Esophagus squamous epithelium (tissue), 5 donors: Measurements from ENCODE around the gene CXCL17. TPM values are rescaled to one million over a fixed set of nuclear protein-coding genes. Genes with fewer than 3 reads are reported as not detected.

Experiments used
- DNase-seq: peaks from one replicate; lab custom pipeline; 2025; lab: John Stamatoyannopoulos, UW
- H3K27ac ChIP-seq, 4 donors: fragments of 200-600 bp; sonication (generic); one replicate each; pipeline ENCODE4 v1.5.1; 2016 to 2019; ENCODE audit warnings: mild to moderate bottlenecking in 1 of 4
- H3K27me3 ChIP-seq, 4 donors: fragments of 200-600 bp; sonication (generic); 1 replicate in 3 of 4; 2 replicates in 1 of 4; pipeline versions ENCODE4 v1.5.1 to v1.6.0; 2017 to 2021; ENCODE audit warnings: antibody characterized with exemption in 1 of 4
- H3K36me3 ChIP-seq, 3 donors: fragments of 200-600 bp; sonication (generic); one replicate each; pipeline ENCODE4 v1.5.1; 2016 to 2019
- H3K4me1 ChIP-seq, 3 donors: fragments of 200-600 bp; sonication (generic); one replicate each; pipeline ENCODE4 v1.5.1; 2017 to 2019
- H3K4me3 ChIP-seq, 4 donors: fragments of 200-600 bp; sonication (generic); 1 replicate in 3 of 4; 2 replicates in 1 of 4; pipeline ENCODE4 v1.5.1; 2016 to 2019; ENCODE audit warnings: mild to moderate bottlenecking in 2 of 4, moderate library complexity in 1 of 4
- H3K9me3 ChIP-seq, 3 donors: fragments of 200-600 bp; sonication (generic); one replicate each; pipeline ENCODE4 v1.5.1; 2016 to 2019
- CTCF ChIP-seq, 6 experiments: fragments of 450-650 bp in 4 of 6; fragments of 200-600 bp in 2 of 6; sonication (generic) in 2 of 6; IDR thresholded peaks; one replicate each; pipeline ENCODE4 v1.5.1; 2016 to 2019; ENCODE audit warnings: antibody characterized with exemption in 6 of 6, mild to moderate bottlenecking in 4 of 6, moderate library complexity in 4 of 6
- POLR2A ChIP-seq, 4 donors: fragments of 450-650 bp; IDR thresholded peaks; one replicate each; pipeline ENCODE4 v1.6.1; 2017; ENCODE audit warnings: antibody characterized with exemption in 4 of 4, mild to moderate bottlenecking in 4 of 4, moderate library complexity in 3 of 4
- WGBS, 2 donors: methylation state at CpG; one replicate each; pipeline ENCODE4 v1.1.5; 2018; 5-methylcytosine and 5-hydroxymethylcytosine counted together
- intact Hi-C: fragments of 100-400 bp; cut with DNase I; formaldehyde crosslinking; loops from one replicate; pipeline ENCODE4 v1.15.0; 2022
- total RNA-seq, 4 donors: library from RNA; depleted of rRNA; stranded (reverse); fragments of >200 nt; gene quantifications; one replicate each; pipeline ENCODE4 v1.1.0, GENCODE V29; 2016
- donor health status: DM: yes; HTN: yes; CAD: no.

CXCL17 gene
- total RNA-seq, 4 donors from 2014 or later: 19.3 to 97.7 (median 33.8) TPM

GRCh38 chr19:42420055-42420544, 22.6 kb downstream of the CXCL17 start:
- whole genome bisulfite sequencing, 2 donors: 21 to 23% methylated on average over 5 to 10 of the region's 10 CpGs
- Histone ChIP-seq H3K27ac (peak overlapping the region; percentile 76 to 85 (median 78)), H3K36me3 (peaks cover 0 to 5% (median 0%) of the 10 kb centered on the region in 3 donors), H3K4me1 (peaks cover 35 to 56% (median 48%) of the 10 kb centered on the region in 3 donors), H3K9me3 (no peaks in the 10 kb centered on the region), H3K27me3 (peaks cover 0 to 11% (median 0%) of the 10 kb centered on the region in 4 donors), H3K4me3 (no peak overlapping the region)
- DNase-seq: no peak
- intact Hi-C loops: no loop called here
- TF ChIP-seq CTCF (IDR thresholded peaks at IDR 0.05) (peak; percentile 46 to 86 (median 70)), POLR2A (IDR thresholded peaks at IDR 0.05) (no peak)

GRCh38 chr19:42419309-42419708, 23.4 kb downstream of the CXCL17 start:
- Histone ChIP-seq H3K36me3 (peaks cover 0 to 13% (median 0%) of the 10 kb centered on the region in 3 donors), H3K27me3 (peaks cover 0 to 6% (median 0%) of the 10 kb centered on the region in 4 donors), H3K4me3 (no peak overlapping the region), H3K4me1 (peaks cover 35 to 54% (median 46%) of the 10 kb centered on the region in 3 donors), H3K9me3 (no peaks in the 10 kb centered on the region), H3K27ac (peak overlapping the region in 3 of 4 donors; percentile 7 to 78 (median 78))
- DNase-seq: no peak
- intact Hi-C loops: no loop called here
- WGBS, 2 donors: 38 to 41% methylated on average over 4 of the region's 6 CpGs
- TF ChIP-seq POLR2A (IDR thresholded peaks at IDR 0.05) (no peak), CTCF (IDR thresholded peaks at IDR 0.05) (no peak)

- H3K36me3 ChIP-seq: peaks cover 0 to 43% (median 0%) of the 10 kb centered on the region in 3 donors
- no peak overlapping the region for H3K4me3 ChIP-seq
- peaks cover 0 to 25% (median 6%) of the 10 kb centered on the region in 3 donors for H3K4me1 ChIP-seq
- H3K27ac ChIP-seq: no peak overlapping the region
- intact Hi-C loops: no loop called here
- 62% methylated on average over 3 of the region's 4 CpGs; no CpG with 5 or more reads in 1 of the 2 donors for WGBS, 2 donors
- TF ChIP-seq POLR2A (IDR thresholded peaks at IDR 0.05): no peak
- no peak for TF ChIP-seq CTCF (IDR thresholded peaks at IDR 0.05)
- H3K9me3 ChIP-seq: no peaks in the 10 kb centered on the region
- no peak for DNase-seq
- no peaks in the 10 kb centered on the region for H3K27me3 ChIP-seq
These were observed 30.1 kb downstream of the CXCL17 start for GRCh38 chr19:42412661-42413076.

- intact Hi-C loops: no loop called here
- peaks cover 0 to 25% (median 6%) of the 10 kb centered on the region in 3 donors for H3K4me1 ChIP-seq
- H3K27ac ChIP-seq: no peak overlapping the region
- H3K9me3 ChIP-seq: no peaks in the 10 kb centered on the region
- no peak overlapping the region for H3K4me3 ChIP-seq
- DNase-seq: no peak
- peaks cover 0 to 48% (median 0%) of the 10 kb centered on the region in 3 donors for H3K36me3 ChIP-seq
- 57% methylated on average over 6 of the region's 7 CpGs; no CpG with 5 or more reads in 1 of the 2 donors for WGBS, 2 donors
- TF ChIP-seq POLR2A (IDR thresholded peaks at IDR 0.05) (no peak), CTCF (IDR thresholded peaks at IDR 0.05) (no peak)
- no peaks in the 10 kb centered on the region for H3K27me3 ChIP-seq
These were observed 30.5 kb downstream of the CXCL17 start for GRCh38 chr19:42412227-42412626.

GRCh38 chr19:42411581-42412178, 31.1 kb downstream of the CXCL17 start:
- WGBS, 2 donors: 91 to 98% methylated on average over 7 to 8 of the region's 8 CpGs
- H3K36me3 ChIP-seq: peaks cover 0 to 53% (median 0%) of the 10 kb centered on the region in 3 donors
- no peaks in the 10 kb centered on the region for H3K27me3 ChIP-seq
- no peaks in the 10 kb centered on the region for H3K9me3 ChIP-seq
- no peak for TF ChIP-seq CTCF (IDR thresholded peaks at IDR 0.05)
- TF ChIP-seq POLR2A (IDR thresholded peaks at IDR 0.05): no peak
- no peak for DNase-seq
- intact Hi-C loops: no loop called here
- no peak overlapping the region for H3K27ac ChIP-seq
- H3K4me3 ChIP-seq: no peak overlapping the region
- peaks cover 0 to 25% (median 6%) of the 10 kb centered on the region in 3 donors for H3K4me1 ChIP-seq
